OCI-LY3 (cell line): Measurements from ENCODE around the gene EFNB1.

Experiments used
- H2AFZ ChIP-seq: fragments of 200-600, 300-600 bp; shearing (Covaris generic); 2 replicates; pipeline ENCODE4 v1.6.0; 2014; ENCODE audit warnings: antibody characterized with exemption, low read depth, low read length
- H3K27ac ChIP-seq: fragments of 200-600, 300-600 bp; sonication (generic); 2 replicates; pipeline ENCODE4 v1.5.1; 2014; ENCODE audit warnings: mild to moderate bottlenecking, low read length, moderate library complexity, mixed read lengths
- H3K27me3 ChIP-seq: fragments of 200-600, 300-600 bp; sonication (generic); 2 replicates; pipeline ENCODE4 v1.6.1; 2014; ENCODE audit warnings: low read depth, low read length, mixed read lengths
- H3K36me3 ChIP-seq: fragments of 200-600, 300-600 bp; sonication (generic); replicated peaks from 2 replicates; pipeline ENCODE3; 2014; ENCODE audit warnings: low read depth, low read length, mixed read lengths
- H3K4me1 ChIP-seq: fragments of 300-600, 200-600 bp; sonication (generic); 2 replicates; pipeline ENCODE4 v1.6.1; 2014; ENCODE audit warnings: low read length, mixed read lengths
- H3K4me2 ChIP-seq: fragments of 200-600, 300-600 bp; sonication (generic); 2 replicates; pipeline ENCODE4 v1.6.1; 2014; ENCODE audit warnings: low read length, mixed read lengths
- H3K4me3 ChIP-seq: fragments of 300-600, 200-600 bp; sonication (generic); 2 replicates; pipeline ENCODE4 v1.5.1; 2014; ENCODE audit warnings: antibody characterized with exemption, mild to moderate bottlenecking, low read length, moderate library complexity
- H3K79me2 ChIP-seq: fragments of 300-600, 200-600 bp; shearing (Covaris generic); 2 replicates; pipeline ENCODE4 v1.6.1; 2014; ENCODE audit warnings: mild to moderate bottlenecking, low read length, mixed read lengths
- H3K9ac ChIP-seq: fragments of 300-600, 200-600 bp; shearing (Covaris generic); 2 replicates; pipeline ENCODE4 v1.6.0; 2014; ENCODE audit warnings: mild to moderate bottlenecking, low read length, moderate library complexity
- H3K9me3 ChIP-seq: fragments of 200-600, 300-600 bp; shearing (Covaris generic); 2 replicates; pipeline ENCODE4 v1.6.1; 2014; ENCODE audit warnings: low read length, mixed read lengths; ENCODE audit not compliant: insufficient read depth
- H4K20me1 ChIP-seq: fragments of 200-600, 300-600 bp; sonication (generic); 2 replicates; pipeline ENCODE4 v1.6.1; 2016; ENCODE audit warnings: low read length, mixed read lengths; ENCODE audit not compliant: insufficient read depth
- EZH2phosphoT487 ChIP-seq: fragments of 200-600 bp; shearing (Covaris generic); IDR thresholded peaks from 2 replicates; pipeline ENCODE4 v1.6.1; 2018; ENCODE audit warnings: antibody characterized with exemption, mixed run types, low read depth
- TF ChIP-seq, protein P1 (sequence below): fragments of 200-600, 300-600 bp; sonication (generic); IDR thresholded peaks from 2 replicates; pipeline ENCODE4 v1.5.1; 2014; ENCODE audit warnings: antibody characterized with exemption, low read length, low read depth

Gene EFNB1

GRCh38 chrX:68832101-68832416 is 3.2 kb downstream of the EFNB1 start:
- no peak overlapping the region for H2AFZ ChIP-seq
- peak overlapping the region; percentile 85 for H3K27ac ChIP-seq
- TF ChIP-seq, protein P1, sequence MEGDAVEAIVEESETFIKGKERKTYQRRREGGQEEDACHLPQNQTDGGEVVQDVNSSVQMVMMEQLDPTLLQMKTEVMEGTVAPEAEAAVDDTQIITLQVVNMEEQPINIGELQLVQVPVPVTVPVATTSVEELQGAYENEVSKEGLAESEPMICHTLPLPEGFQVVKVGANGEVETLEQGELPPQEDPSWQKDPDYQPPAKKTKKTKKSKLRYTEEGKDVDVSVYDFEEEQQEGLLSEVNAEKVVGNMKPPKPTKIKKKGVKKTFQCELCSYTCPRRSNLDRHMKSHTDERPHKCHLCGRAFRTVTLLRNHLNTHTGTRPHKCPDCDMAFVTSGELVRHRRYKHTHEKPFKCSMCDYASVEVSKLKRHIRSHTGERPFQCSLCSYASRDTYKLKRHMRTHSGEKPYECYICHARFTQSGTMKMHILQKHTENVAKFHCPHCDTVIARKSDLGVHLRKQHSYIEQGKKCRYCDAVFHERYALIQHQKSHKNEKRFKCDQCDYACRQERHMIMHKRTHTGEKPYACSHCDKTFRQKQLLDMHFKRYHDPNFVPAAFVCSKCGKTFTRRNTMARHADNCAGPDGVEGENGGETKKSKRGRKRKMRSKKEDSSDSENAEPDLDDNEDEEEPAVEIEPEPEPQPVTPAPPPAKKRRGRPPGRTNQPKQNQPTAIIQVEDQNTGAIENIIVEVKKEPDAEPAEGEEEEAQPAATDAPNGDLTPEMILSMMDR: no peak
- TF ChIP-seq EZH2phosphoT487: no peak
- peaks cover 64% of the 10 kb centered on the region for H3K4me1 ChIP-seq
- no peaks in the 10 kb centered on the region for H3K36me3 ChIP-seq
- peak overlapping the region; percentile 94 for H3K4me3 ChIP-seq
- H3K79me2 ChIP-seq: peaks cover 78% of the 10 kb centered on the region
- H3K27me3 ChIP-seq: no peaks in the 10 kb centered on the region
- no peaks in the 10 kb centered on the region for H4K20me1 ChIP-seq
- no peaks in the 10 kb centered on the region for H3K9me3 ChIP-seq
- peak overlapping the region; percentile 84 for H3K4me2 ChIP-seq
- peak overlapping the region; percentile 79 for H3K9ac ChIP-seq

DNA sequence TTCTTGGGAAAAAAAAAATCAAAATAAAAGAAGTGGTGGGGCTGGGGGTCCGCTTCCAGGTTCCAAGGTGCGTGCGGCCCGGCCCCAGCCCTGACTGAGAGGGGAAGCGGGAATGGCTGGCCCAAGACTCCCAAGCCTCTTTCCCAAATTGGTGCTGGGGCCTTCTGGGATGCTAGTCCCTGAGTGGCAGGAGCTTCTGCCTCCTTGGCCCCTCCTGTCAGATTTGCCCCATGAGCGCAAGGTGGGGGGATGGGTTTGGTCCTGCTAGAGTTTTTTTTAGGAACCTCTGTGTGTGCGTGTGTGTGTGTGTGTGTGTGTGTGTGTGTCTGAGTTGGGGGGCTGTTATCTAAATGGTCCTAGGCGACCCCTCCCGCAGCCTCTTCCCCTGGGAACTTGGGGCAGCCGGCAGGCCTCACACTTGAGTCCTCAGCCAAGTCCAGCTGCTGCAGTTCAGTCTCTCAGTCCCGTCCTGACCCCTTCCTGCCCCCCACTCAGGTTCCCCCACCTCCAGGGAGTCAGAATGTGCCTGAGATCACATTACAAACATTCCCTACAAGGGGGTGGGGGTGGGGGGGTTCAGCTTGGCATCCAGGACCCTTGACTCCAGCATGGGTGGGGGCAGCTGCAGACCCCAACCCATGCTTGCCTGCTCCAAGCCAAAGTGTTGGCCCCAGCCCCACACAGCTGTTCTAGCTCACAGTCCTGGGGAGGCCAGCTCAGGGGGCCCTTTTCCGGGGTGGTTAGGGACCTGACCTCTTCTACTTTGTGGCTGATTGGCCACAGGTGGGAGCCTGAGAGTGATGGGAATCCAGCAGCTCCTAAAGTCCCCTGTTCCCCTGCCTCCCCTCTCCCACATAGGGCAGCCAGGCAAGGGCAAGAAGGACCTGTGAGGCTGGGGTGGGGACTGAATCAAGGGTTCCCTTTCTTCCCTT is 4.0 kb downstream of the EFNB1 start:
- no peaks in the 10 kb centered on the region for H3K27me3 ChIP-seq
- H3K4me3 ChIP-seq: peak overlapping the region; percentile 94
- H3K4me1 ChIP-seq: peaks cover 64% of the 10 kb centered on the region
- no peaks in the 10 kb centered on the region for H4K20me1 ChIP-seq
- TF ChIP-seq, protein P1: no peak
- TF ChIP-seq EZH2phosphoT487: no peak
- peaks cover 79% of the 10 kb centered on the region for H3K79me2 ChIP-seq
- H3K9ac ChIP-seq: peak overlapping the region; percentile 79
- H3K9me3 ChIP-seq: no peaks in the 10 kb centered on the region
- peak overlapping the region; percentile 85 for H3K27ac ChIP-seq
- H3K36me3 ChIP-seq: no peaks in the 10 kb centered on the region
- H3K4me2 ChIP-seq: peak overlapping the region; percentile 84
- H2AFZ ChIP-seq: no peak overlapping the region

GRCh38 chrX:68833448-68833805 is 4.6 kb downstream of the EFNB1 start:
- H3K4me1 ChIP-seq: peaks cover 64% of the 10 kb centered on the region
- H2AFZ ChIP-seq: no peak overlapping the region
- no peaks in the 10 kb centered on the region for H3K9me3 ChIP-seq
- peak overlapping the region; percentile 84 for H3K4me2 ChIP-seq
- H4K20me1 ChIP-seq: no peaks in the 10 kb centered on the region
- no peaks in the 10 kb centered on the region for H3K27me3 ChIP-seq
- no peak for TF ChIP-seq EZH2phosphoT487
- TF ChIP-seq, protein P1: no peak
- peak overlapping the region; percentile 79; the same call in 1 of the 2 replicates for H3K9ac ChIP-seq
- H3K4me3 ChIP-seq: peak overlapping the region; percentile 27
- peak overlapping the region; percentile 85 for H3K27ac ChIP-seq
- H3K36me3 ChIP-seq: no peaks in the 10 kb centered on the region
- peaks cover 79% of the 10 kb centered on the region for H3K79me2 ChIP-seq

DNA sequence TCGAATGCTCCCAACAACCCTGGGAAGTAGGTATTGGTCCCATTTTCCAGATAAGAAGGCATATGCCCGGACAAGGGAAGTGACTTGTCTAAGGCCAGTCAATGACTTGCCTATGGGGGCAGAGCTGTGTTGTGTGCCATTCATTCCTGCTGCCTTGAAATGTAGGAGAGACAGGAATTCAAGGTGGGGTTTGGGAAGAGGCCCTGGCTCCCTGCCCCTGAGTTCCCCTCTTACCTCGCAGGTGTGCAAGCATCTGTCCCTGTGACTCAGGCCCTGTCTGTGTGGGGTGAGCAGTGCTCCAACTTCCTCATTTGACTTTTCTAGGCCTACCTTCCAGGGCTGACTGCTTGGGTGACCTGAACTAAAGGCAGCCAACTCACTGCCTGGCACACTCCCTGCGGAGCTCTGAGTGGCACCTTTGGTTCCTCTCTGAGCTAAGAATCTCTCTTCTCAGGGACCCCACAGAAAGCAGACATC is 5.1 kb downstream of the EFNB1 start:
- peak overlapping the region; percentile 79 for H3K9ac ChIP-seq
- peak overlapping the region; percentile 31 for H3K4me3 ChIP-seq
- H3K79me2 ChIP-seq: peaks cover 79% of the 10 kb centered on the region
- H3K36me3 ChIP-seq: no peaks in the 10 kb centered on the region
- no peaks in the 10 kb centered on the region for H3K27me3 ChIP-seq
- no peaks in the 10 kb centered on the region for H3K9me3 ChIP-seq
- no peak overlapping the region for H2AFZ ChIP-seq
- peak overlapping the region; percentile 85 for H3K27ac ChIP-seq
- TF ChIP-seq EZH2phosphoT487: no peak
- TF ChIP-seq, protein P1: no peak
- peak overlapping the region; percentile 84 for H3K4me2 ChIP-seq
- no peaks in the 10 kb centered on the region for H4K20me1 ChIP-seq
- H3K4me1 ChIP-seq: peaks cover 64% of the 10 kb centered on the region
